Activated naive CD8-positive, alpha-beta T cell treated with anti-CD3 and anti-CD28 coated beads, Interleukin-2, amount 50 U/mL, for 16 hours (primary cell): ENCODE data around the gene MPPED1.

Experiments used
- DNase-seq: peaks from one replicate; pipeline ENCODE4 v3.0.0-alpha.2; 2020; ENCODE audit warnings: low read depth, low spot score

MPPED1 gene

GRCh38 chr22:43392385-43392989 is 19.3 kb upstream of the MPPED1 start:
- no peak for DNase-seq

GRCh38 chr22:43393132-43393843 is 18.5 kb upstream of the MPPED1 start:
- DNase-seq = no peak

- no peak for DNase-seq
Observed at GRCh38 chr22:43393844-43394474, 17.9 kb upstream of the MPPED1 start.

- no peak for DNase-seq
Observed at GRCh38 chr22:43395086-43395695, 16.6 kb upstream of the MPPED1 start.

- no peak for DNase-seq
Observed at GRCh38 chr22:43396321-43396933, 15.4 kb upstream of the MPPED1 start.

- DNase-seq = no peak
Observed at GRCh38 chr22:43396934-43397457, 14.8 kb upstream of the MPPED1 start.

GRCh38 chr22:43397766-43398165 is 14.0 kb upstream of the MPPED1 start:
- DNase-seq = no peak

GRCh38 chr22:43398246-43398645 is 13.6 kb upstream of the MPPED1 start:
- DNase-seq = no peak

GRCh38 chr22:43398910-43399309 is 12.9 kb upstream of the MPPED1 start:
- DNase-seq = no peak

GRCh38 chr22:43399338-43399979 is 12.4 kb upstream of the MPPED1 start:
- no peak for DNase-seq

- no peak for DNase-seq
Observed at GRCh38 chr22:43399980-43400358, 11.8 kb upstream of the MPPED1 start.

GRCh38 chr22:43400449-43400848 is 11.4 kb upstream of the MPPED1 start:
- no peak for DNase-seq

- no peak for DNase-seq
Observed at GRCh38 chr22:43401233-43401632, 10.6 kb upstream of the MPPED1 start.

GRCh38 chr22:43401661-43402060 is 10.2 kb upstream of the MPPED1 start:
- no peak for DNase-seq

GRCh38 chr22:43402128-43402527 is 9.7 kb upstream of the MPPED1 start:
- no peak for DNase-seq

- DNase-seq = no peak
Observed at GRCh38 chr22:43404673-43405385, 7.0 kb upstream of the MPPED1 start.

- no peak for DNase-seq
Observed at GRCh38 chr22:43406186-43406790, 5.5 kb upstream of the MPPED1 start.

GRCh38 chr22:43407591-43407990 is 4.2 kb upstream of the MPPED1 start:
- no peak for DNase-seq

- no peak for DNase-seq
Observed at GRCh38 chr22:43408009-43408408, 3.8 kb upstream of the MPPED1 start.

- DNase-seq = no peak
Observed at GRCh38 chr22:43409046-43409445, 2.8 kb upstream of the MPPED1 start.
